GM21515 (cell line): ENCODE data around the gene DAAM2.

Source experiments
- ATAC-seq: cut with Tn5 transposase; IDR thresholded peaks from one replicate; pipeline ENCODE4 v1.9.1; 2021; ENCODE audit not compliant: unreplicated experiment

The DAAM2 gene

DNA sequence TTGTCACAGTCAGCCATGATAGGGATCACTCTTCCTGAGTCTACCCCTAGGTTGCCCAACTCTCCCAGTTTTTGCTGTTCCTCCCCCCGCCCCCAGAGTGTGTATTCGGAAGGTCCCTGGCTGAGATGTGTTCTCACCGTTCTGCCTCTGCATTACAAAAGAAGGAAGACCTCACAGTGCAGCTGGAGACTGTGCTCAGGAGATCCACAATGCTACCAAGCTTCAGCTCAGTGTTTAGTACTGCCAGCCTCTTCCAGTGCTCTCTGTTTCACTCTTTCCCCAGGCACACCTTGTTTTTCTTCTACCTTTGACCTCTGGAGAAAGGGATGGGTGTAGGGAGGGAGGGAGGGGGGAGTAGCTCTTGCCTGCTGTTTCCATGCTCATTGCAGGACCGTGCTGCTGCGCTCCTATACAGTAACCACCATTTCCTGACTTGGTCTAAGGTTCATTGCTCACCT lies 155.5 kb downstream of the DAAM2 start:
- ATAC-seq = no peak

DNA sequence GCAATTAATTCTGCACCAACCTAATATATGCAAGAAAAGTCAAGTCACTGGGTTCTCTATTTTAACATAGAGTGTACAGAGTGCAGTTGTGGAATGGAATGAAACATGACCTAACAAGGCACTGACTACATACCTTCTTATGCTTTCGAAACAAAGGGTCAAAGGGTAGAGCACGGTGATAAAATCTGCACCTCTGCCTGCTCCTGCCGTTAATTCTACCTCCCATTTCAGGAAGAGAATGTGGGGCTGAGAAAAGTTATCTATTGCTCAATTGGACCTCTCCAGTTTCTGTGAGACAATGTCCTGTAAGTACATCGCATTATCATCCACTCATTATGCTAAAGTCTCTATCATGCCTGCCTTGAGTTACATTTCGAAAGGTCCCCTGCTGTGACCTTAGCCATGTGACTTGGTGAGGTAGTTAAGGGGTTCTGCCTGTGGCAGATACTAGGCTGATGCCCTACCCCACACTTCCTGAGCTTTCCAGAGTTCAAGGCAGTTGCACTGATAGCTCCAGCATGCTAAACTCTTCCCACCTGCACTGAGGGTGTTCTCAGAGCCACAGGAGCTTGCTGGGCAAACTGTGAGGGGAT lies 156.1 kb downstream of the DAAM2 start:
- no peak for ATAC-seq

GRCh38 chr6:39950125-39950720 lies 158.0 kb downstream of the DAAM2 start:
- ATAC-seq = no peak

GRCh38 chr6:39951191-39951590 lies 159.0 kb downstream of the DAAM2 start:
- no peak for ATAC-seq

- ATAC-seq = no peak
Measured at GRCh38 chr6:39951716-39952115, 159.5 kb downstream of the DAAM2 start.

- ATAC-seq = no peak
Measured at GRCh38 chr6:39952167-39952566, 160.0 kb downstream of the DAAM2 start.

DNA sequence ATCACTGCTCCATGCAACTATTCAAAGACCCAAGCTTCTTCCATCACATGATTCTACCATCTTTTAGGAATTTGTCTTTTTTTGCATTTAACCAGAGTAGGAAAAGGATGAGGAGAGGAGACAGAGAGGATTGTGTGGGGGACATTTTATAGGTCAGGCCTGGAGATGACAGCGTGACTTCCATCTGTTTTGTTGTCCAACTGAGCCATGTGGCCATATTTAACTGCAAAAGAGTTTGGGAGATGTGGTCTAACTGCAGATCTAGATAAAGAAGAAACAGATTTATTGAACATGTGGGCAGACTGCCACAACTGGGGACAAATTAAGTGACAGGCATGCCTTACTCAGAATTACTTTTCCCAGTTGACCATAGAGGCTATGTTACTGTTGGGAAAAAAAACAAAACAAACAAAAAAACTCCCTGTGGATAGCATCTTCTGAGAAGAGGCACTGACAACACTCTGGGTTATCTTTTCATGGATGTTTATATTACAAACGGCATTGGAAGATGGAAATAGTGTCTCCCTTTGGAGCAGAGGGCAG lies 161.0 kb downstream of the DAAM2 start:
- no peak for ATAC-seq
